KOPT-K1 (cell line): ENCODE results near the gene CROT.

Experiments used
- H3K27ac ChIP-seq: fragments of 200-600 bp; sonication (generic); 2 replicates; pipeline ENCODE4 v1.5.1; 2016; ENCODE audit warnings: antibody characterized with exemption, mild to moderate bottlenecking, low read depth, low read length; ENCODE audit not compliant: poor library complexity, severe bottlenecking
- H3K36me3 ChIP-seq: fragments of 200-600 bp; sonication (generic); 2 replicates; pipeline ENCODE4 v1.5.1; 2017; ENCODE audit warnings: antibody characterized with exemption, mild to moderate bottlenecking, low read length, moderate library complexity; ENCODE audit not compliant: insufficient read depth
- H3K9me3 ChIP-seq: fragments of 200-600 bp; sonication (generic); 2 replicates; pipeline ENCODE4 v1.5.1; 2017; ENCODE audit warnings: antibody characterized with exemption, low read length, mild to moderate bottlenecking; ENCODE audit not compliant: insufficient read depth, poor library complexity, severe bottlenecking

Gene CROT

DNA sequence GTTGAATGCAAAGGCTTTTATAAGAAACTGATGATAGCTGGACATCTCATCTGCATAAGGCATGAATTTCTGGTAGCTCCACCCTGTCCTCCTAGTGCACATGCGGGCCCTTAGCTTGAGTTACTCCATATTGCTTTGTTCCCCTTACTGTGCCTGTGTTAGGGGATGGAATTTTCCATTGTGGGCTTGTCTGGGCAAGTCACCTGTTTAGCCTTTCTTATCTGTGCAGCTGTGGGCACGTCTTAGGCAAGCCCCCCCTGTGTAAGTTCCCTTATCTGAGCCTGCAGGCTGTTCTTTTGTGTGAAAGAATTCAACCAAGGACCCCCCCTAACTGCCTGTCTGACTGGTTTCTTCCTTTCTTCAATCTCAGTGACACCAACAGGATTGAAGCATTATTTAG, 14.5 kb upstream of the CROT start:
- peak overlapping the region; percentile 19 for H3K27ac ChIP-seq
- H3K9me3 ChIP-seq = peaks cover 62% of the 10 kb centered on the region

DNA sequence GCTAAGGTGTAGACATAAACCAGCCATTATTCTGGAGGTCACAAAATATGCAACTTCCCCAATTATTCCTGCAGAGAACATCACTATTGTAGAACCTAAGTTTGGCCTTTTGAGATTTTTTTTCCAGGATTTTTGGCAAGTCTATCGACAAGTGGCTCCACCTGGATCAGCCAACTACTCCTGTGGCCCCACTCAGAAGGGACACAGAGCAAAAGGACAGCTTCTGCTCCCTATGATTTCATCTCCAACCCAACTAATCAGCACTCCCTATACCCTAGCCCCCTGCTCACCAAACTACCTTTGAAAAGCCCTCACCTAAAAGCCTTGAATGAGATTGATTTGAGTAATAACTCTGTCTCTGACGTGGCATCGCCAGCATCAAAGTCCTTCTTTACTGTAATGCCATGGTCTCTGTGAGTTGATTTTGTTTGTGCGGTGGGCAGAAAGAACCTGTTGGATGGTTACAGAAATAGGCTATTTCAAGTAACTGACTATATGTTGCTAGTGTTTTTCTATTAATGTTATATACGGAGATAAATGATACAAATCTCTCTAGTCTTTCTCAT, 13.7 kb upstream of the CROT start:
- H3K36me3 ChIP-seq = peaks cover 4% of the 10 kb centered on the region
- peaks cover 55% of the 10 kb centered on the region for H3K9me3 ChIP-seq
- H3K27ac ChIP-seq = peak overlapping the region; percentile 3

More for the DNA sequence above, 14.5 kb upstream of the CROT start:
- H3K36me3 ChIP-seq = peaks cover 4% of the 10 kb centered on the region; the same call in 1 of the 2 replicates

DNA sequence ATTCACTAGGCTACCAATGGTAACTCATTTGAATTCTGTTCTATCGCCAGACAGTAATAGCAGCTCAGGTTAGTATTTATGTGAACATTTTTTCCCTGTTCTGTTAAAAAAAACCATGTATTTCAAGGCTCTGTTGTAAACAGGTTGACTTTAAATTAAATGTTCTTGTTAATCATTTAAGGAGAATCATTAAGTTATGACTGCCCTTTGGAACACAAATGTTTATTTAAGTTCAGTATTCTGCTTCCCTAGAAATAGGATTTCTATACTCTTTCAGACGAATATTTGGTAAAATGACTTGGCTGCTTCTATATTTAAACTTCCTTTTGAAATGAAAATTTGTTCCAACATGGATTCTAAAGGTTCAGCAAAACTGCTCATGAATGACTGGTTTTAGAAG, 13.1 kb upstream of the CROT start:
- Histone ChIP-seq H3K36me3 (peaks cover 4% of the 10 kb centered on the region), H3K9me3 (peaks cover 50% of the 10 kb centered on the region), H3K27ac (no peak overlapping the region)

DNA sequence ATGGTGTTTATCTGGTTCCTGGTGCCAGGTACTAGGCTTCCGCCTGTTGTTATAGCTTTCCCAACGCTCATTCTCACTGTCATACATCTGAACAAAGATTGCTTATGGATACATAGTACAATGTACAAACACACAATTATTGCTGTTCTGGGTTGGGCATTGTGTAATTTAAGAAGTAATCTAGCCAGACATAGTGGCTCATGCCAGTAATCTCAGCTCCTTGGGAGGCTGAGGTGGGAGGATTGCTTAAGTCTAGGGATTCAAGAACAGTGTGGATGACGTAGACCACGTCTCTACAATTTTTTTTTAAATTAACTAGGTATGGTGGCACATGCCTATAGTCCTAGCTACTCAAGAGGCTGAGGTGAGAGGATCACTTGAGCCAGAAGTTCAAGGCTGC, 9.3 kb upstream of the CROT start:
- H3K9me3 ChIP-seq = peaks cover 12% of the 10 kb centered on the region
- no peaks in the 10 kb centered on the region; the same call in 1 of the 2 replicates for H3K36me3 ChIP-seq
- no peak overlapping the region for H3K27ac ChIP-seq

DNA sequence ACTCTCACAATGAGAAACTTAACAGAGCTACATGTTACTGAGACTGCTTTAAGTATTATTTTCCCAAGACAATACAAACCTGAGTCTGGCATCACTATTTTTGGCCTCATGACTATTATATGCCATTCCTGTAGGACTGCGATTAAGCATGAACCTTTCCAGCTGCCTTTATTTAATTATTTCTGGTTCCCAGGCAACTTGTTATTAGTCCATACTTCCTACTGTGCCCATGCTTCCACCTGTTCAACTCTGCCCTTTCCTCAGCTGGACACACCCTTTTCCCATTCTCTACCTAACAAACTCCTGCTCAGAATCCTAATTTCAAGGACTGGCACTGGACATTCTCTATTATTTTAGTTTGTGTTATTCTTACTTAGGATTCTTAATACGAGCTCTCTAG, 8.1 kb upstream of the CROT start:
- Histone ChIP-seq H3K9me3 (peaks cover 11% of the 10 kb centered on the region), H3K36me3 (no peaks in the 10 kb centered on the region; the same call in 1 of the 2 replicates), H3K27ac (no peak overlapping the region)

DNA sequence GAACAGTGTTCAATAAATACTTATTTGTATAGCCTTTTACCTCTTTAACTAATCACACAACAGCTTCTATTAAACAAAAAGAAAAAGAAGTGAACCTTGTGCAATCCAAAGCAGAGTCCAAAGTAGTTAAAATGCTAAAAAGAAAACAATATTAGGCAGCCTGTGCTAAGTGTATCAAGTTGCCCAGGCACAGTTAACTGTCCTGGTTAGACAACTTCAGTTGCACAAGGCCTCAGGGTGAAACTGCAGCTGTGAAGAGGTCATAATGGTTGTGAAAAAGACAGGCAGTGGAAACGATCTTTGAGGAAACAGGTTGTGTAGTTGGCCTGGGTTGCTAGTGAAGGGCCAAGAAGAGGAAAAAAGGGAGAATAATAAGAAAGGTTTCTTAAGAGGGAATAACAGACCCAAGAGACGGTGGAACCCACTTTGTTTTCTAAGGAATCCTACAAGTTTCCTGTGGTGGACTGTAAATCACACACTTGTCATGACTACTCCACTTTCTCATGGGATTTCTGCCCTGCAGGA, 6.0 kb upstream of the CROT start:
- Histone ChIP-seq H3K36me3 (no peaks in the 10 kb centered on the region; the same call in 1 of the 2 replicates), H3K27ac (no peak overlapping the region), H3K9me3 (peaks cover 2% of the 10 kb centered on the region)

DNA sequence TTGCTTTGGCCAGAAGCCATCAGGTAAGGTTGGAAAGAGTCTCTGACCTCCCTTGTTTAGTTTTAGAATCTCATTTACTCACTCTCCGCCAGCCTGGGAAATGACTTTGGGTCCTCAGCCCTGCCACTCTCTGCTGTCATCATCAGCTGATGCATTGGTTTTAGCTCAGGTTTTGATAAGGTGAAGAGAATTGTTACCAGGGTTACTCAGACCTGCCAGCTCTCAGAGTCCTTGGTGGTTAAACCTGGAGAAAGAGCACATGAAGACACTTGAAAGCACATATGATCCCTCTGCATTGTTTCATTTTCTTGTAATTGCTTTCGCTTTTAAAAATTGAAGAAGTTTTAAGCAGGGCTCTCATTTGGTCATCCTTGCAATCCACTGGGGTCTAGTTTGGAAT, 4.0 kb upstream of the CROT start:
- H3K27ac ChIP-seq = peak overlapping the region; percentile 39

DNA sequence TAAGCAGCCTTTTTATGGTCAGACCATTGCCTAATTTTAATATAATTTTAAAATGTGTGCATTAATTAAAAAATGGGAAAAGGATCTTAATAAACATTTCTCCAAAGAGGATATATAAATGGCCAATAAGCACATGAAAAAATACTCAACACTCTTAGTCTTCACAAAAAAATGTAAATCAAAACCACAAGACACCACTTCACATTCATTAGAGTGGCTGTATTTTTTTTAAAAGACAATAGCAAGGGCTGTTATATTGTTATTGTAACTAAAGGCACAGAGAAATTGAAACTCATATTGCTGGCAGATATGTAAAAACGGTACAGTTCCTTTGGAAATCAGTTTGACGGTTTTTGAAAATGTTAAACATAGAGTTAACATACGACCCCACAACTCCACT, 3.2 kb upstream of the CROT start:
- Histone ChIP-seq H3K36me3 (0 out of 2 replicates have a peak, but pooled peaks cover 4% of the 10 kb centered on the region), H3K9me3 (no peaks in the 10 kb centered on the region), H3K27ac (no peak overlapping the region)

More for the DNA sequence above, 4.0 kb upstream of the CROT start:
- Histone ChIP-seq H3K36me3 (no peaks in the 10 kb centered on the region; the same call in 1 of the 2 replicates), H3K9me3 (no peaks in the 10 kb centered on the region)

DNA sequence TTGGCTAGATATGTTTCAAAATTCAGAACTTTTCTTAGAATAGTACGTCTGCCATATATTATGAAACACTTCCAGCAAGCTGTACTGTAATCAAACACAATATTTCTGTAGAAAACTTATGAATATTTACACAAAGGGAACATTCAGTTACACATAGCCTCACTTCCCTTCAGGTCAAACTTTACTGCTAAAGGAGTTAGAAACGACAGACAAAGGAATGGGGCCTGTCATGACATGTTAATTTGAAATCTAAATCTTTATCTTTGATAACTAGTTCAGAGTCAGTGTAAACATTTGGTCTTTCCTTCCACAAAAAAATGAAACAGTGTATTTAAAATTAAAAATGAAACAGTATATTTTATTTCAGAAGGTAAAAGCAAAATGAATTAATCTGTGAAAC, 1.0 kb upstream of the CROT start:
- Histone ChIP-seq H3K36me3 (peaks cover 19% of the 10 kb centered on the region), H3K9me3 (no peaks in the 10 kb centered on the region), H3K27ac (peak overlapping the region; percentile 69)

DNA sequence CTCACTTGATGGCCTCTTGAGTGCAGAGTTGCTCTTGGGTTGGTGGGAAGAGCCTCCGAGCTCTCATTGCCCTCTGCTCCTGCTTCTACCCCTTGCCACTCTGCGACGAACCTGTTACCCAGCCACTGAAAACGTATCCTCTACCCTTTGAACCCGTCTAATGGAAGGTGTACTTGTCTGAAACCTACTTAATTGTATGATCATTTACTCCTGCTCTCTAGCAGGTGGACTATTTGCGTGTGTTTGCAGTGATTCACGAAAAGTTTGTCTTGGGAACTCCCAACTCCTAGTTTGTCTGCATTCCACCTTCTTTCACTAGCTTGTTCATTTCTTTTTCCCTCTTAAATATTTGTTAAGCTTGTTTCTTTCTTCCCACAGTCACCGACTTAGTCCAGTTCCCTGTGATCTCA, 503 bp downstream of the CROT start:
- peak overlapping the region; percentile 69 for H3K27ac ChIP-seq
- H3K9me3 ChIP-seq = peaks cover 3% of the 10 kb centered on the region
- peaks cover 34% of the 10 kb centered on the region for H3K36me3 ChIP-seq

DNA sequence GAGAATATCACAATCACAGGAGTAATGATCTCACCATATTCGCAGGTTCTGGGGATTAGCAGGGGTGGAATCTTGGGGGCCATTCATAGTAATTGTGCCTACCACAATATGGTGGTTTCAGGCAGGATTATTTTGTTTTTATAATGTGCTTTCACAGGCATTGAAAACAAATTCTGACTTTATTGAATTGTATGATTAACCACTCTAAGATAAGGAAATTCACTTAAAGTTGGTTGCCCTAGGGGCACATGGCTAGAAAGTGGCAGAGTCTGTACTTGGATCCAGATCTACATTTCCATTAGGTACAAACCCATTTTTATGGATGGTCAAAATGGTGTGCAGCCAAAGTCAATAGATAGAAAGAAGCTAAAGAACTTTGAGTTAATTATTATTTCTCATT, 1.7 kb downstream of the CROT start:
- Histone ChIP-seq H3K36me3 (peaks cover 46% of the 10 kb centered on the region), H3K27ac (no peak overlapping the region), H3K9me3 (peaks cover 10% of the 10 kb centered on the region)

DNA sequence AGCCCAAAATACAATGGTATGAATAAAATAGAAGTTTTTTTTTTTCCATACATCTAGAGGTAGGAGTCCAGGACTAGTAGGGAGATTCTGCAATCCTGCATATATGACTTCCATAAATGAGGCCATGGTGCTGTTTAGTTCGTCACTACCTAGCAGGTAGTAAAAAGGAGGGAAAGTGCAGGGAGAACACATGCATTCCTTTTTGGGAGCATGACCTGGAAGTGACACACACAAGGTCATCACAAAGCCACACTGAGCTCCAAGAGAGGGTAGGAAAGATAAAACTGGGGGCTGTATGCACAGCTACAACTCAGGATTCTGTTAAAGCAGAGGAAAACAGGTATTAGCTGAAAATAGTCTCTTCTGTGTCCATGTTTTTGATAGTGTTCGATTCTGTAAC, 2.2 kb downstream of the CROT start:
- peaks cover 51% of the 10 kb centered on the region for H3K36me3 ChIP-seq
- H3K9me3 ChIP-seq = peaks cover 14% of the 10 kb centered on the region
- no peak overlapping the region for H3K27ac ChIP-seq

DNA sequence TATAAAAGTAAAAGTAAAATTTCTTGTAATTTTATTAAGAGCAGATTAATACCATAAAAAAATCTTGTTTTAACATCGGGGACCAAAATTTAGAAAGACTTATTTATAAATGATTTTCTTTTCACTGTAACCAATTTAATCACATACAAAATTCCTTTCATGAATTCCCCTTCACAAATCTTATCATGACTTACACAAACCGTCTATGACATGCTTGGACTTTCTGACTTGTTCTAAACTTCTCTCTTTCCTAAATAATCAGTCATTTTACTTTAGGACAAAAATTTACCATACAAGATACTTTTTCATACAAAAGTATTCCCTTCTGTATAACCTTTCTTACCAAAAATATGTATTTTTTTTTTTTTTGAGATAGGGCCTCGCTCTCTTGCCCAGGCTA, 9.3 kb downstream of the CROT start:
- Histone ChIP-seq H3K36me3 (peaks cover 82% of the 10 kb centered on the region), H3K9me3 (peaks cover 66% of the 10 kb centered on the region), H3K27ac (no peak overlapping the region)

DNA sequence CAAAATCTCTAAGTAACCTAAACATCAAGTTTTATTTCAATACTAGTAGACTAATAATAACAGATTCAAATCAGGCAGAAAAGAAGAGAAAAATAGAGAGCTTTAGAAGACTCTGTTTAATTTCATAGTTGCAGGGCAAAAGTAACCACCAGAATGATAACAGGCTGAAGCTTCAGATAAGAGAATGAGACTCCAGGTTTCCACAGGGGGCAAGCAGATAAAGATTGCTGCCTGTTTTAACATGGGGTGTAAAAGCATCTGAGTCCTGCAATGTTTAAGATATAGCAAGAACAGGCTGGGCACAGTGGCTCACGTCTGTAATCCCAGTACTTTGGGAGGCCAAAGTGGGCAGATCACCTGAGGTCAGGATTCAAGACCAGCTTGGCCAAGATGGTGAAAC, 11.0 kb downstream of the CROT start:
- H3K36me3 ChIP-seq = peaks cover 71% of the 10 kb centered on the region
- H3K9me3 ChIP-seq = peaks cover 63% of the 10 kb centered on the region

DNA sequence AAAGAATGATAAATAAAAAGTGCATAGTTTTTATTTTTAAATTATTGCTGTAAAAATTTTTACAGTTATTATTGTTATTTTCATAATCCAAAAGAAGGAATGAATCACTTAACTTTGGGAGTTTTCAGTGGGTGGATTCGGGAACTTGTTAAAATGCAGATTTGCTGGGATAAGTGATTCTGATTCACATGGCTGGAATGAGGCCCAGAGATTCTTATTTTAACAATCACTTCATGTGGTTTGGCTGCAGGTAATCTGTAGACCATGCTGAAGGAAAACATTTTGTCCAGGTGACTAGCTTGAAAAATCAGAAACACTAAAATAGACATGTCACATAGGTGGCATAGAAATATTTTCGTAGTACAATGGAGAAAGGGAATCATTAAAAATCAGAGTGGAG, 13.9 kb downstream of the CROT start:
- Histone ChIP-seq H3K9me3 (peaks cover 35% of the 10 kb centered on the region), H3K27ac (no peak overlapping the region), H3K36me3 (peaks cover 55% of the 10 kb centered on the region)

More for the DNA sequence above, 11.0 kb downstream of the CROT start:
- H3K27ac ChIP-seq = no peak overlapping the region

DNA sequence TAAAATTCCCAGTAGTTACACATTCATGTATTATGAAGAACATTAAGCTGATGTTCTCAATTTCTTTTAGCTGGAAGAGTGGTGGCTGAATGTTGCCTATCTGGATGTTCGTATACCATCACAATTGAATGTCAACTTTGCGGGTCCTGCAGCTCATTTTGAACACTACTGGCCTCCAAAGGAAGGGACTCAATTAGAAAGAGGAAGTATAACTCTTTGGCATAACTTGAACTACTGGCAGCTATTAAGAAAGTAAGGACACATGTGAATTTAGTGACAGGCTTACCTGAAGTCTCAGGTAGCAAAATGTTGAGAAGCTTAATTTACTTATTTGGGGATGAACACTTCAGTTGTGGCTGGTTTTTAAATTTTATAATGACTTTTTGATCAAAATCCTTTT, 15.9 kb downstream of the CROT start:
- Histone ChIP-seq H3K27ac (no peak overlapping the region), H3K36me3 (peaks cover 43% of the 10 kb centered on the region), H3K9me3 (peaks cover 16% of the 10 kb centered on the region)
